ENCODE measurements around the gene RAB31.

GRCh38 chr18:9870431-9871008 is 162.4 kb downstream of the RAB31 start:
- TF ChIP-seq SIN3A (IDR thresholded peaks at IDR 0.05; ENCODE audit: borderline replicate concordance, low read depth, low read length) (no peak), HCFC1 (IDR thresholded peaks at IDR 0.05; ENCODE audit: low read depth, low read length) (no peak), SALL1 (CRISPR knock-in tag; IDR thresholded peaks at IDR 0.05) (no peak), REST (IDR thresholded peaks at IDR 0.05; ENCODE audit: borderline replicate concordance in 1 of 2, low read depth in 1 of 2, low read length in 2 of 2) (no peak), ZZZ3 (CRISPR knock-in tag; IDR thresholded peaks at IDR 0.05; ENCODE audit: borderline replicate concordance) (no peak), CTCF (CRISPR knock-in tag; IDR thresholded peaks at IDR 0.05) (no peak)
- TF ChIP-seq, protein P1, sequence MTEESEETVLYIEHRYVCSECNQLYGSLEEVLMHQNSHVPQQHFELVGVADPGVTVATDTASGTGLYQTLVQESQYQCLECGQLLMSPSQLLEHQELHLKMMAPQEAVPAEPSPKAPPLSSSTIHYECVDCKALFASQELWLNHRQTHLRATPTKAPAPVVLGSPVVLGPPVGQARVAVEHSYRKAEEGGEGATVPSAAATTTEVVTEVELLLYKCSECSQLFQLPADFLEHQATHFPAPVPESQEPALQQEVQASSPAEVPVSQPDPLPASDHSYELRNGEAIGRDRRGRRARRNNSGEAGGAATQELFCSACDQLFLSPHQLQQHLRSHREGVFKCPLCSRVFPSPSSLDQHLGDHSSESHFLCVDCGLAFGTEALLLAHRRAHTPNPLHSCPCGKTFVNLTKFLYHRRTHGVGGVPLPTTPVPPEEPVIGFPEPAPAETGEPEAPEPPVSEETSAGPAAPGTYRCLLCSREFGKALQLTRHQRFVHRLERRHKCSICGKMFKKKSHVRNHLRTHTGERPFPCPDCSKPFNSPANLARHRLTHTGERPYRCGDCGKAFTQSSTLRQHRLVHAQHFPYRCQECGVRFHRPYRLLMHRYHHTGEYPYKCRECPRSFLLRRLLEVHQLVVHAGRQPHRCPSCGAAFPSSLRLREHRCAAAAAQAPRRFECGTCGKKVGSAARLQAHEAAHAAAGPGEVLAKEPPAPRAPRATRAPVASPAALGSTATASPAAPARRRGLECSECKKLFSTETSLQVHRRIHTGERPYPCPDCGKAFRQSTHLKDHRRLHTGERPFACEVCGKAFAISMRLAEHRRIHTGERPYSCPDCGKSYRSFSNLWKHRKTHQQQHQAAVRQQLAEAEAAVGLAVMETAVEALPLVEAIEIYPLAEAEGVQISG (CRISPR knock-in tag; IDR thresholded peaks at IDR 0.05), result no peak
